GM12878 (cell line): Measurements from ENCODE around the gene RAB24. TPM values are rescaled to one million over a fixed set of nuclear protein-coding genes. Genes with fewer than 3 reads are reported as not detected.

Experiments used
- ATAC-seq: fragments of 200-7000 bp; cut with Tn5 transposase; 3 replicates; pipeline ENCODE4 v1.9.1; 2020; ENCODE audit warnings: mild to moderate bottlenecking, moderate library complexity
- BruUV-seq: library from RNA; stranded (reverse); fragments of 400-500 nt; replicated peaks from 2 replicates; lab custom pipeline; 2021; lab: Mats Ljungman, UMichigan
- CTCF ChIA-PET: fragments of 300-600 bp; sonication (Branson Sonifier 250); formaldehyde crosslinking; extraction: SDS; loops from one replicate; lab custom pipeline; 2021; ENCODE audit warnings: inconsistent platforms; lab: Yijun Ruan, JAX
- POLR2A ChIA-PET: fragments of 350-600 bp; formaldehyde crosslinking; extraction: SDS; loops from one replicate; lab custom pipeline; 2021; ENCODE audit warnings: inconsistent platforms; lab: Charles Lee
- RAD21 ChIA-PET: fragments of 300-600 bp; sonication (Branson Sonifier 250); formaldehyde crosslinking; loops from one replicate; lab custom pipeline; 2023; ENCODE audit warnings: antibody characterized with exemption; ENCODE audit not compliant: unreplicated experiment; lab: Charles Lee
- SMC1A ChIA-PET: fragments of 300-600 bp; sonication (Branson Sonifier 250); formaldehyde crosslinking; loops from one replicate; lab custom pipeline; 2023; ENCODE audit not compliant: unreplicated experiment, uncharacterized antibody; lab: Charles Lee
- DNase-seq: peaks from one replicate; pipeline ENCODE4 v3.0.0-alpha.2; 2011; ENCODE audit warnings: low read depth, low spot score
- FAIRE-seq: peaks from 3 replicates; lab custom pipeline; 2011; peaks lifted over from hg19 to GRCh38; lab: Jason Lieb, UNC
- H2AFZ ChIP-seq: 2 replicates; pipeline ENCODE4 v1.6.0; 2011; ENCODE audit warnings: low read depth, low read length, control low read depth; ENCODE audit not compliant: control insufficient read depth
- H3K27ac ChIP-seq: 2 replicates; pipeline ENCODE4 v1.5.1; 2011; ENCODE audit warnings: control low read depth; ENCODE audit not compliant: control insufficient read depth, insufficient read depth
- H3K27me3 ChIP-seq, 2 experiments: replicated peaks in 1 of 2; 2 replicates each; pipeline versions ENCODE4 v1.6.0 to v1.6.1; 2011; ENCODE audit warnings: low read length in 1 of 2; ENCODE audit not compliant: control insufficient read depth in 2 of 2, insufficient read depth in 2 of 2
- H3K36me3 ChIP-seq, 2 experiments: 2 replicates each; pipeline ENCODE4 v1.5.1; 2011; ENCODE audit warnings: low read length in 1 of 2; ENCODE audit not compliant: control insufficient read depth in 2 of 2, insufficient read depth in 2 of 2
- H3K4me1 ChIP-seq: 2 replicates; pipeline ENCODE4 v1.6.1; 2011; ENCODE audit warnings: mild to moderate bottlenecking, low read length, moderate library complexity, mixed read lengths; ENCODE audit not compliant: control insufficient read depth, insufficient read depth
- H3K4me2 ChIP-seq: 2 replicates; pipeline ENCODE4 v1.6.0; 2011; ENCODE audit warnings: control low read depth; ENCODE audit not compliant: control insufficient read depth, insufficient read depth
- H3K4me3 ChIP-seq: fragments of 200-600 bp; sonication (generic); 2 replicates; pipeline ENCODE4 v1.5.1; 2016
- H3K79me2 ChIP-seq: 2 replicates; pipeline ENCODE4 v1.6.0; 2011; ENCODE audit warnings: low read length; ENCODE audit not compliant: control insufficient read depth, insufficient read depth
- H3K9ac ChIP-seq: 2 replicates; pipeline ENCODE4 v1.8.0; 2011; ENCODE audit warnings: low read length, control low read depth, mixed read lengths; ENCODE audit not compliant: control insufficient read depth, insufficient read depth
- H3K9me3 ChIP-seq: replicated peaks from 3 replicates; pipeline ENCODE4 v1.5.1; 2011; ENCODE audit warnings: mild to moderate bottlenecking, low read length; ENCODE audit not compliant: control insufficient read depth, insufficient read depth
- H4K20me1 ChIP-seq: 2 replicates; pipeline ENCODE4 v1.6.0; 2011; ENCODE audit not compliant: control insufficient read depth, insufficient read depth
- MTA2 ChIP-seq: fragments of 450-650 bp; IDR thresholded peaks from 2 replicates; pipeline ENCODE4 v1.6.1; 2016; ENCODE audit warnings: low read depth, mild to moderate bottlenecking, moderate library complexity
- POLR2A ChIP-seq: IDR thresholded peaks from 2 replicates; pipeline ENCODE4 v1.6.1; 2011; ENCODE audit warnings: low read depth, mild to moderate bottlenecking, low read length
- WGBS: methylation state at CpG from one replicate; pipeline ENCODE4 v1.1.6; 2016; ENCODE audit warnings: low lambda C conversion rate; ENCODE audit not compliant: insufficient replicate concordance, insufficient coverage; ENCODE audit errors: missing lambda C conversion rate; 5-methylcytosine and 5-hydroxymethylcytosine counted together
- in situ Hi-C: fragments of 300-500 bp; cut with MboI; formaldehyde crosslinking; loops from 9 replicates; pipeline ENCODE4 v1.14.3; 2018; ENCODE audit warnings: mixed read lengths
- intact Hi-C: fragments of 100-400 bp; cut with micrococcal nuclease; formaldehyde crosslinking; loops from one replicate; pipeline ENCODE4 v1.14.2; 2022; ENCODE audit not compliant: unreplicated experiment
- polyA plus RNA-seq, 11 experiments: library from polyadenylated mRNA; depleted of rRNA in 4 of 11; unstranded in 6 of 11; stranded (reverse) in 5 of 11; fragments of >200 nt; fragmentation: Nextera tagmentation in 4 of 11; fragmentation: Illumina TruSeq in 1 of 11; extraction: Ambion mirVana in 4 of 11; extraction: Trizol in 1 of 11; gene quantifications; 1 replicate in 1 of 11; 2 replicates in 10 of 11; pipeline versions ENCODE4 v1.2.1 to v1.2.3, GENCODE V29; 2011 to 2016; ENCODE audit warnings: inconsistent platforms in 2 of 11, missing spikeins in 2 of 11, low read depth in 1 of 11
- total RNA-seq, 4 experiments: library from RNA; depleted of rRNA in 3 of 4; stranded (reverse); fragments of >200 nt in 3 of 4; fragmentation: Illumina TruSeq in 1 of 4; extraction: Trizol in 1 of 4; gene quantifications; 2 replicates each; pipeline versions ENCODE4 v1.2.1 to v1.2.3, GENCODE V29; 2013 to 2021
- TF ChIP-seq, protein P1 (sequence below): fragments of 450-650 bp; formaldehyde crosslinking; IDR thresholded peaks from 2 replicates; pipeline ENCODE4 v1.4.0; 2020; ENCODE audit warnings: mild to moderate bottlenecking, moderate library complexity
- TF ChIP-seq, protein P2 (sequence below), 3 experiments: IDR thresholded peaks in 2 of 3; conservative IDR thresholded peaks in 1 of 3; 2 replicates each; pipeline ENCODE4 v1.5.1; 2011; ENCODE audit warnings: low read depth in 3 of 3, low read length in 3 of 3, mild to moderate bottlenecking in 3 of 3, control low read depth in 2 of 3, moderate library complexity in 2 of 3, inconsistent platforms in 1 of 3, mixed read lengths in 1 of 3; ENCODE audit not compliant: control insufficient read depth in 2 of 3, insufficient read depth in 1 of 3; ENCODE audit errors: extremely low read depth in 1 of 3

Gene RAB24
- total and polyA plus RNA-seq, 10 of the 15 experiments (the other 5 are each of a cell fraction or from before 2014, with no cell fraction given): 8.0 to 44.4 (median 24.4) TPM

DNA sequence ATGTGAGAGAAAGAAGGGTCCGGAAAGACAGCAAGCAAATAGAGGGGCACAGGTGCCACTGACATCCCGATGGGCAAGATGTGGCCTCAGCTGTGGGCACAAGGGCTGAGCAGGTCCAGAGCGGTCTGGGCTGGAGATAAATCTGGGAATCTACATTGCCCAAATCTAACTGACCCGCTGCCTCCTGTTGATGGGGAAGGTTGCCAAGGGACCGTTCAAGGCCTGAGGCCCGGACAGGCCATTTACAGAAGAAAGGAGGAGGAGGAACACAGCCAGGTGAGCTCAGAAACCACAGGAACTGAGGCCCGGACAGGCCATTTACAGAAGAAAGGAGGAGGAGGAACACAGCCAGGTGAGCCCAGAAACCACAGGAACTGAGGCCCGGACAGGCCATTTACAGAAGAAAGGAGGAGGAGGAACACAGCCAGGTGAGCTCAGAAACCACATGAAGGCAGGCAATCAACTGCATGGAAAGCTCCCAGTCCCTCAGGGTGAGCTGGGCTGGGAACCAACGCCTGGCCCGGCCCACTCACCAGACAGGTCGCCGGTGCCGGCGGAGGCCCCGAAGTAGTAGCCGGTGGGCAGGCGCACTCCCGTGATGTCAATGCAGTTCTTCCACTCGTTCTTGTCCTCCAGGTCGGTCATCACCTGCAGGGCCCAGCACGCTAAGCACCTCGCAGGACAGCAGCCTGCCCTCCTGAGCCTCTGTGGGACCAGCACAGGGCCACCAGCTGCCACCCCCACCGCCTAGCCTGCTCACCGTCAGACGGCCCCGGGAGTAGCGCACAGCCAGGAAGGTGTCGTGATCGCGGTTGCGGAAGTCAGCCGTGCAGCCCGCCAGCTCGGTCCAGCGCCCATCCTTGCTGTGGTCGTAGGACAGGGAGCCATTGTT is 33.3 kb upstream of the RAB24 start:
- ChIA-PET SMC1A (interaction anchor here (1.6 kb wide), 1 partner anchor 11 kb away, joined by 4 read pairs; no protein-coding TSS in a partner anchor), POLR2A (no interaction called here), CTCF (interaction anchor here (0.9 kb wide), 1 partner anchor 19 kb away, joined by 3 read pairs; no protein-coding TSS in a partner anchor), RAD21 (interaction anchor here (1.1 kb wide), 1 partner anchor 53 kb away, joined by 3 read pairs; no protein-coding TSS in a partner anchor)
- H3K9ac ChIP-seq: no peak overlapping the region
- no peak overlapping the region for H3K4me2 ChIP-seq
- no peak overlapping the region for H3K27ac ChIP-seq
- no peak for ATAC-seq
- in situ Hi-C loops (no loop called here), intact Hi-C loops (no loop called here)
- peaks cover 11% of the 10 kb centered on the region for H3K79me2 ChIP-seq
- no peak for FAIRE-seq
- no TSS peak for BruUV-seq
- no peaks in the 10 kb centered on the region for H4K20me1 ChIP-seq
- H2AFZ ChIP-seq: no peak overlapping the region
- H3K9me3 ChIP-seq: no peaks in the 10 kb centered on the region; the same call in 1 of the 3 replicates
- no peaks in the 10 kb centered on the region for H3K27me3 ChIP-seq
- H3K4me3 ChIP-seq: no peak overlapping the region
- WGBS: 98% methylated on average over 35 of the region's 36 CpGs
- H3K4me1 ChIP-seq: no peaks in the 10 kb centered on the region
- no peak for DNase-seq
- peaks cover 21 to 65% of the 10 kb centered on the region in 2 experiments for H3K36me3 ChIP-seq
- TF ChIP-seq POLR2A: peak; percentile 40; the same call in 1 of the 2 replicates
- TF ChIP-seq MTA2: no peak

DNA sequence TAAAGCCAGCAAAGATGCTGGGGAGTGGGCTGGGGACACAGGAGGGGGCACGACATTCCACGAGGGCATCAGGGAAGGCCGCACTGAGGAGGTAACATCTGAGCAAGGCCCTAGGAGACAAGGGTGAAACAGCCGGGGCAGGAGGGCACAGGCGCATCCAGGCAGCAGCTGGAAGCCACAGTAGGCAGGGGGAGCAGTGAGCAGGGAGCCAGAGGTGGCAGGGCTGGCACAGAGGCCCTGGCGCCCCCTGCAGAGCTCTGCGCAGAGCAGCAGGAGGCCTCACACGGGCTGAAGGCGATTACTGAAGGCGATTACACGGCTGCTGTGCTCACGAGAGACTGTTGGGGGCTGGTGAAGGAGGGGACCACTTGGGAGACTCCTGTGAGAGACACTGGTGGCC is 32.6 kb upstream of the RAB24 start:
- intact Hi-C loops: no loop called here

More for the DNA sequence above, 32.6 kb upstream of the RAB24 start:
- 72% methylated on average over 12 of the region's 12 CpGs for WGBS
- Histone ChIP-seq H3K4me1 (no peaks in the 10 kb centered on the region), H3K4me3 (no peak overlapping the region), H3K9me3 (no peaks in the 10 kb centered on the region; the same call in 2 of the 3 replicates), H4K20me1 (no peaks in the 10 kb centered on the region), H3K4me2 (no peak overlapping the region)
- POLR2A ChIA-PET: no interaction called here
- TF ChIP-seq, protein P1, sequence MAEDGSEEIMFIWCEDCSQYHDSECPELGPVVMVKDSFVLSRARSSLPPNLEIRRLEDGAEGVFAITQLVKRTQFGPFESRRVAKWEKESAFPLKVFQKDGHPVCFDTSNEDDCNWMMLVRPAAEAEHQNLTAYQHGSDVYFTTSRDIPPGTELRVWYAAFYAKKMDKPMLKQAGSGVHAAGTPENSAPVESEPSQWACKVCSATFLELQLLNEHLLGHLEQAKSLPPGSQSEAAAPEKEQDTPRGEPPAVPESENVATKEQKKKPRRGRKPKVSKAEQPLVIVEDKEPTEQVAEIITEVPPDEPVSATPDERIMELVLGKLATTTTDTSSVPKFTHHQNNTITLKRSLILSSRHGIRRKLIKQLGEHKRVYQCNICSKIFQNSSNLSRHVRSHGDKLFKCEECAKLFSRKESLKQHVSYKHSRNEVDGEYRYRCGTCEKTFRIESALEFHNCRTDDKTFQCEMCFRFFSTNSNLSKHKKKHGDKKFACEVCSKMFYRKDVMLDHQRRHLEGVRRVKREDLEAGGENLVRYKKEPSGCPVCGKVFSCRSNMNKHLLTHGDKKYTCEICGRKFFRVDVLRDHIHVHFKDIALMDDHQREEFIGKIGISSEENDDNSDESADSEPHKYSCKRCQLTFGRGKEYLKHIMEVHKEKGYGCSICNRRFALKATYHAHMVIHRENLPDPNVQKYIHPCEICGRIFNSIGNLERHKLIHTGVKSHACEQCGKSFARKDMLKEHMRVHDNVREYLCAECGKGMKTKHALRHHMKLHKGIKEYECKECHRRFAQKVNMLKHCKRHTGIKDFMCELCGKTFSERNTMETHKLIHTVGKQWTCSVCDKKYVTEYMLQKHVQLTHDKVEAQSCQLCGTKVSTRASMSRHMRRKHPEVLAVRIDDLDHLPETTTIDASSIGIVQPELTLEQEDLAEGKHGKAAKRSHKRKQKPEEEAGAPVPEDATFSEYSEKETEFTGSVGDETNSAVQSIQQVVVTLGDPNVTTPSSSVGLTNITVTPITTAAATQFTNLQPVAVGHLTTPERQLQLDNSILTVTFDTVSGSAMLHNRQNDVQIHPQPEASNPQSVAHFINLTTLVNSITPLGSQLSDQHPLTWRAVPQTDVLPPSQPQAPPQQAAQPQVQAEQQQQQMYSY: no peak
- TF ChIP-seq, protein P2, sequence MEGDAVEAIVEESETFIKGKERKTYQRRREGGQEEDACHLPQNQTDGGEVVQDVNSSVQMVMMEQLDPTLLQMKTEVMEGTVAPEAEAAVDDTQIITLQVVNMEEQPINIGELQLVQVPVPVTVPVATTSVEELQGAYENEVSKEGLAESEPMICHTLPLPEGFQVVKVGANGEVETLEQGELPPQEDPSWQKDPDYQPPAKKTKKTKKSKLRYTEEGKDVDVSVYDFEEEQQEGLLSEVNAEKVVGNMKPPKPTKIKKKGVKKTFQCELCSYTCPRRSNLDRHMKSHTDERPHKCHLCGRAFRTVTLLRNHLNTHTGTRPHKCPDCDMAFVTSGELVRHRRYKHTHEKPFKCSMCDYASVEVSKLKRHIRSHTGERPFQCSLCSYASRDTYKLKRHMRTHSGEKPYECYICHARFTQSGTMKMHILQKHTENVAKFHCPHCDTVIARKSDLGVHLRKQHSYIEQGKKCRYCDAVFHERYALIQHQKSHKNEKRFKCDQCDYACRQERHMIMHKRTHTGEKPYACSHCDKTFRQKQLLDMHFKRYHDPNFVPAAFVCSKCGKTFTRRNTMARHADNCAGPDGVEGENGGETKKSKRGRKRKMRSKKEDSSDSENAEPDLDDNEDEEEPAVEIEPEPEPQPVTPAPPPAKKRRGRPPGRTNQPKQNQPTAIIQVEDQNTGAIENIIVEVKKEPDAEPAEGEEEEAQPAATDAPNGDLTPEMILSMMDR (IDR thresholded peaks at IDR 0.05 in 2 of 3, conservative IDR thresholded peaks at IDR 0.05 in 1 of 3; ENCODE audit: control insufficient read depth in 2 of 3, extremely low read depth in 1 of 3, insufficient read depth in 1 of 3, low read depth in 3 of 3, low read length in 3 of 3): peak; percentile 16 to 53 (median 36); a peak in 3 of 6 replicates
- TF ChIP-seq, all 136 proteins: peak for 1
- RAD21 ChIA-PET: interaction anchor here (1.1 kb wide), 1 partner anchor 54 kb away, joined by 3 read pairs; no protein-coding TSS in a partner anchor
- peaks cover 19 to 69% of the 10 kb centered on the region in 2 experiments for H3K36me3 ChIP-seq
- DNase-seq (no peak), FAIRE-seq (no peak), ATAC-seq (peak; percentile 85)
- CTCF ChIA-PET: interaction anchor here (0.9 kb wide), 1 partner anchor 18 kb away, joined by 3 read pairs; no protein-coding TSS in a partner anchor
- H3K27me3 ChIP-seq: no peaks in the 10 kb centered on the region
- H3K27ac ChIP-seq: no peak overlapping the region
- SMC1A ChIA-PET: interaction anchor here (1.5 to 1.6 kb wide), 2 partner anchors 12 to 15 kb away, joined by 4 read pairs; partner anchors contain the start of gene LMAN2
- H3K79me2 ChIP-seq: peaks cover 10% of the 10 kb centered on the region
- no peak overlapping the region for H2AFZ ChIP-seq
- in situ Hi-C loops: no loop called here
- BruUV-seq: no TSS peak
- no peak overlapping the region for H3K9ac ChIP-seq
